ENCODE results near the gene PHYKPL. TPM values are rescaled to one million over a fixed set of nuclear protein-coding genes. Genes with fewer than 3 reads are reported as not detected.
"Not testable (repeated sequence)": the region's sequence is repeated elsewhere in the genome, so short reads cannot be mapped to it uniquely, and the experiment has no call there.

Gene PHYKPL
- total RNA-seq, 2 donors from 2014 or later, result 78.3 to 94.8 TPM

DNA sequence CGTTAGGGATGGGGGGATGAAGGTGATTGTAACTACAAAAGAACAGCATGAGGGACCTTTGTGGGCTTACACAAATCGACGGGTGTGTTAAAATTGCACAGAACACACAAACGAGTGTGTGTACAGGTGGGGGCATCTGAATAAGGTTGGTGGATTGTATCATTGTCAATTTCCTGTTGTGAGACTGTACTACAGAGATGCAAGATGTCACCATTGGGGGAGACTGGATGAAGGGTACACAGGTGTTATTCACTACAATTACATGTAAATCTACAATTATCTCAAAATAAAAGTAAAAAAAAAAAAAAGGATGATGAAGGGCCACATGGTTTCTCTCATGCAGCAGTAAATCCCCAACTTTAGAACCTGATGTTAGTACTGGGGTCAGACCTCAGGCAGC is 31.4 kb upstream of the PHYKPL start:
- TF ChIP-seq, protein P1, sequence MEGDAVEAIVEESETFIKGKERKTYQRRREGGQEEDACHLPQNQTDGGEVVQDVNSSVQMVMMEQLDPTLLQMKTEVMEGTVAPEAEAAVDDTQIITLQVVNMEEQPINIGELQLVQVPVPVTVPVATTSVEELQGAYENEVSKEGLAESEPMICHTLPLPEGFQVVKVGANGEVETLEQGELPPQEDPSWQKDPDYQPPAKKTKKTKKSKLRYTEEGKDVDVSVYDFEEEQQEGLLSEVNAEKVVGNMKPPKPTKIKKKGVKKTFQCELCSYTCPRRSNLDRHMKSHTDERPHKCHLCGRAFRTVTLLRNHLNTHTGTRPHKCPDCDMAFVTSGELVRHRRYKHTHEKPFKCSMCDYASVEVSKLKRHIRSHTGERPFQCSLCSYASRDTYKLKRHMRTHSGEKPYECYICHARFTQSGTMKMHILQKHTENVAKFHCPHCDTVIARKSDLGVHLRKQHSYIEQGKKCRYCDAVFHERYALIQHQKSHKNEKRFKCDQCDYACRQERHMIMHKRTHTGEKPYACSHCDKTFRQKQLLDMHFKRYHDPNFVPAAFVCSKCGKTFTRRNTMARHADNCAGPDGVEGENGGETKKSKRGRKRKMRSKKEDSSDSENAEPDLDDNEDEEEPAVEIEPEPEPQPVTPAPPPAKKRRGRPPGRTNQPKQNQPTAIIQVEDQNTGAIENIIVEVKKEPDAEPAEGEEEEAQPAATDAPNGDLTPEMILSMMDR (IDR thresholded peaks at IDR 0.05), result no peak
- no peak for ATAC-seq (ENCODE audit: insufficient number of reproducible peaks, low FRiP score, low read depth)
- peaks cover 0 to 4% of the 10 kb centered on the region in 2 donors for H3K4me1 ChIP-seq (ENCODE audit: control insufficient read depth in 1 of 2, low read depth in 2 of 2)
- no peak for DNase-seq (ENCODE audit: low spot score)
- no peaks in the 10 kb centered on the region for H3K27me3 ChIP-seq (replicated peaks; ENCODE audit: insufficient read depth)
- no peak overlapping the region for H3K27ac ChIP-seq
- H3K4me3 ChIP-seq, result no peak overlapping the region
- no peaks in the 10 kb centered on the region for H3K36me3 ChIP-seq
- no peaks in the 10 kb centered on the region for H3K9me3 ChIP-seq

DNA sequence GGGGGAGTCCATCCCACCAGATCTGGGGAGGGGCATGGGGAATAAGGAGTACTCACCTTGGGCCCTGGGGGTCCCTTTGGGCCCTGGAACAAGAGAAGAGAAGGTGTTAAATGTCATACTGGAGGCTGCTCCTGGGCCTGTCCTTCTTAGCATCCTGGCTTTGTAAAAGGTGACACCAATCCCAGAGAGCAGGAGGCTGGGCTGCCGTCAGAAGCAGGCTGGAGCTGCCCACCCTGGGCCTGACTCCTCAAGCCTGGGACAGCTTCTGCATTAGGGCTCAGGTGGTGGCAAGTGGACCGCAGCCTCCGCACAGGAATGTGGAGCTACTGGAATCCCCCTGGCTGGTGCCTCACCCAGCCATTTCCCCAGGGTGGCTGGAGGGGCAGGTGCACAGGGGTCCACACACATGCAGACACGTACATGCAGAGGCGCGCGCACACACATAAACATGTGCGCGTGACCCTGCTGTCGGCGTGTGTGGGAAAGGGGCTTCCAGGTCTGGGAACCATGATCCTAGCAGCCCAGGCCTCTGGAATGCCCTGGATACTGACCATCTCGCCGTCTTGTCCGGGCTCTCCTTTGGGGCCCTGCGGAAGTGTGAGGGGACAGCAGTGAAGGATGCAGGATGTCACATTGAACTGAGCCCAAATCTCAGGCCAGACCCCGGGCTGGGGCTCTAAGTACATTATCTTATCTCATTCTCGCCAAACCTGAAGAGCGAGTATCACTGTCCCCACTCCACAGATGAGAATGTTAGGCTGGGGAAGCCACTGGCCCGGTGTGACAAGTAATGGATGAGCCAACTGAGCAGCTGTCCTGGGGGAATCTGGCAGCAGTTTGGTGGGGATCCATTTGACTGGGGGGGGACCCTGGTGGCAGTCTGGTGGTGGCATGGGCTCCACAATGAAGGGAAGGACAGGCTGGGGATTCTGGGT is 29.3 kb upstream of the PHYKPL start:
- no peak for ATAC-seq (ENCODE audit: insufficient number of reproducible peaks, low FRiP score, low read depth)
- Histone ChIP-seq H3K27me3 (replicated peaks; ENCODE audit: insufficient read depth) (no peaks in the 10 kb centered on the region), H3K4me1 (ENCODE audit: control insufficient read depth in 1 of 2, low read depth in 2 of 2) (no peaks in the 10 kb centered on the region), H3K4me3 (no peak overlapping the region), H3K27ac (no peak overlapping the region), H3K9me3 (no peaks in the 10 kb centered on the region), H3K36me3 (no peaks in the 10 kb centered on the region)
- TF ChIP-seq, protein P1 (IDR thresholded peaks at IDR 0.05), result no peak
- no peak for DNase-seq (ENCODE audit: low spot score)

DNA sequence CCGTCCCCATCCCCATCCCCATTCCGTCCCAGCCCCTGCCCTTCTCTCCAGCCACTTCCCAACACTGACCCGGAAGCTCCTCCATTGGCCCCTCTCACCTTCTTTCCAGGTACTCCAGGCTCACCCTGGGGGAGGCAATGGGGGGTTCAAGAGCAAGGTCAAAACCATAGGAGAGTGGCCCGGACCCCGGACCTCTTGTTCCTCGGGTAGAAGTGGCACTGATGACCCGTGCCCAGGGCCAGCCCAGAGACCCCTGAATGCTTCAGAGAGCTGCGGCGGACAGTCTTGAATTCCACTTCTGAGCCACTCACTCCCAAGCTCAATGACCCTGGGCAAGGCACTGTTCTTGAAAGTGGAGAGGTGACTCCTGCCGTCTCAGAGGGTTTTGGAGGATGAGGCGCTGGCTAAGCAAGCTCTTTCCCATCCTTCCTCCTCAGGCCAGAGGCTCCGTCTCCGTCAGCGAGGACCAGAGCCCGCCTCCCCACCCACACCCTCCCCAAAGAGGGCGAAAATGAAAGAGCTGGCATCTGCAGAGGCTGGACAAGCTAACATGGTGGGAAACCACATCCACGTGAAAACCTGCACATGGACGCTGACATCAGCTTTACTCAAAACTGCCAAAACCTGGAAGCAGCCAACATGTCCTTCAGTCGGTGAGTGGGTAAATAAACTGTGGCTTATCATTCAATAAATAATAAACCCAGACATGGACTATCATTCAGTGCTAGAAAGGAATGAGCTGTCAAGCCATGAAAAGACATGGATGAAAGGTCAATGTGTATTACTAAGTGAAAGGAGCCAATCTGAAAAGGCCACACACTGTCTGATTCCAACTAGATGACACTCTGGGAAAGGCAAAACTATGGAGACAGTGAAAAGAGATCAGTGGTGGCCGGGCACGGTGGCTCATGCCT is 27.3 kb upstream of the PHYKPL start:
- H3K36me3 ChIP-seq, result no peaks in the 10 kb centered on the region

DNA sequence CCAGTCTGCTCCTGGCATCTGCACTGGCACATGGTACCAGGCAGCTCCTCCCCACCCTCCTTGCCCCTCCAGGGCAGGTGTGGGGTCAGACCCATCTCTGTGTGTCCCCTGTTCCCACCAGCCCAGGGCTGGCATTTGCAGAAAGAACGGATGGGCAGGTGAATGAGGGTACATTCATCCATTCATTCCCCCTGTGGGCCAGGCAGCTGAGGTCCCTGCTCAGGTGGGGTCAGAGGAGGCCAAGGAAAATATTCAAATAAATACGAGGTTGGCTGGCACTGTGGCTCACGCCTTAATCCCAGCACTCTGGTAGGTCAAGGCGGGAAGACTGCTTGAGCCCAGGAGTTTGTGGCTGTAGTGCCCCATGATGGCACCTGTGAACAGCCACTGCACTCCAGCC is 25.0 kb upstream of the PHYKPL start:
- no peak for ATAC-seq (ENCODE audit: insufficient number of reproducible peaks, low FRiP score, low read depth)
- Histone ChIP-seq H3K36me3 (no peaks in the 10 kb centered on the region), H3K9me3 (no peaks in the 10 kb centered on the region), H3K4me1 (ENCODE audit: control insufficient read depth in 1 of 2, low read depth in 2 of 2) (no peaks in the 10 kb centered on the region), H3K27ac (no peak overlapping the region), H3K27me3 (replicated peaks; ENCODE audit: insufficient read depth) (no peaks in the 10 kb centered on the region), H3K4me3 (no peak overlapping the region)
- TF ChIP-seq, protein P1 (IDR thresholded peaks at IDR 0.05), result no peak
- no peak for DNase-seq (ENCODE audit: low spot score)

More for the DNA sequence above, 27.3 kb upstream of the PHYKPL start:
- H3K9me3 ChIP-seq, result no peaks in the 10 kb centered on the region
- no peak overlapping the region for H3K27ac ChIP-seq
- no peak for DNase-seq (ENCODE audit: low spot score)
- H3K4me1 ChIP-seq (ENCODE audit: control insufficient read depth in 1 of 2, low read depth in 2 of 2), result no peaks in the 10 kb centered on the region
- no peak overlapping the region for H3K4me3 ChIP-seq
- no peak for ATAC-seq (ENCODE audit: insufficient number of reproducible peaks, low FRiP score, low read depth)
- no peaks in the 10 kb centered on the region for H3K27me3 ChIP-seq (replicated peaks; ENCODE audit: insufficient read depth)
- TF ChIP-seq, protein P1 (IDR thresholded peaks at IDR 0.05), result no peak

DNA sequence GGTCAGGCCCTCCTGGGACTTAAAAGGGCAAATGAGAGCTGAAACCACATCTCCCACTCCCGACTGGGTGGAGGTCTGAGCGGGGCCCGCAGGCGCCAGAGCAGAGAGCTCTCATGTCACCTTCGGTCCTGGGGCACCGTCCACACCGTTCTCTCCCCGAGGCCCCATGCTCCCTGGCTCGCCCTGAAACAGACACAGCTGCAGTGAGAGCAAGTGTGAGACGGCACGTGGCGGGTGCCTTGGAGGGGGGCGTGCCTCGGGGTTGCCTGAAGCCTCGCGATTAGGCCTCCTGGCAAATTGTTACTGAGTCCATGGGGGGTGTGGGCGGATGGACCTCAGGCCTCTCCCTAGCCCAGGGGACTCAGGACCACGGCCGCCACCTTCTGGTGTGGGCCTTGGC is 24.1 kb upstream of the PHYKPL start:
- ATAC-seq (ENCODE audit: insufficient number of reproducible peaks, low FRiP score, low read depth) (no peak), DNase-seq (ENCODE audit: low spot score) (no peak)
- Histone ChIP-seq H3K4me3 (no peak overlapping the region), H3K4me1 (ENCODE audit: control insufficient read depth in 1 of 2, low read depth in 2 of 2) (no peaks in the 10 kb centered on the region), H3K9me3 (no peaks in the 10 kb centered on the region), H3K27ac (no peak overlapping the region), H3K27me3 (replicated peaks; ENCODE audit: insufficient read depth) (no peaks in the 10 kb centered on the region), H3K36me3 (no peaks in the 10 kb centered on the region)
- TF ChIP-seq, protein P1 (IDR thresholded peaks at IDR 0.05), result no peak

DNA sequence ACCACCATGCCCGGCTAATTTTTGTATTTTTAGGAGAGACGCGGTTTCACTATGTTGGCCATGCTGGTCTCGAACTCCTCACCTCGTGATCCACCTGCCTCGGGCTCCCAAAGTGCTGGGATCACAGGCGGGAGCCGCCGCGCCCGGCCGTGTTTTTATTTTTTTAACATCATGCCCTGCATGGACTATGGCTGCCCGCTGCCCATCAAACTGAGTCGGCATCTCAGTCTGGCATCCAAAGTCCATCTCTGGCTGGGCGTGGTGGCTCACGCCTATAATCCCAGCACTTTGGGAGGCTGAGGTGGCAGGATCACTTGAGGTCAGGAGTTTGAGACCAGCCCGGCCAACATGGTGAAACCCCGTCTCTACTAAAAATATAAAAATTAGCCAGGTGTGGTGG is 21.0 kb upstream of the PHYKPL start:
- H3K27me3 ChIP-seq (replicated peaks; ENCODE audit: insufficient read depth); H3K27ac ChIP-seq; H3K4me3 ChIP-seq: not testable (repeated sequence)

More for the DNA sequence above, 21.0 kb upstream of the PHYKPL start:
- DNase-seq (ENCODE audit: low spot score); H3K36me3 ChIP-seq; ATAC-seq (ENCODE audit: insufficient number of reproducible peaks, low FRiP score, low read depth); H3K4me1 ChIP-seq (ENCODE audit: control insufficient read depth in 1 of 2, low read depth in 2 of 2); H3K9me3 ChIP-seq: not testable (repeated sequence)

Data from thoracic aorta (tissue), 2 donors.